ENCODE results near the gene CAMK2N1. TPM values are rescaled to one million over a fixed set of nuclear protein-coding genes. Genes with fewer than 3 reads are reported as not detected.

Gene CAMK2N1
- total and polyA plus RNA-seq, 4 donors = 12.3 to 15.1 (median 13.9) TPM

DNA sequence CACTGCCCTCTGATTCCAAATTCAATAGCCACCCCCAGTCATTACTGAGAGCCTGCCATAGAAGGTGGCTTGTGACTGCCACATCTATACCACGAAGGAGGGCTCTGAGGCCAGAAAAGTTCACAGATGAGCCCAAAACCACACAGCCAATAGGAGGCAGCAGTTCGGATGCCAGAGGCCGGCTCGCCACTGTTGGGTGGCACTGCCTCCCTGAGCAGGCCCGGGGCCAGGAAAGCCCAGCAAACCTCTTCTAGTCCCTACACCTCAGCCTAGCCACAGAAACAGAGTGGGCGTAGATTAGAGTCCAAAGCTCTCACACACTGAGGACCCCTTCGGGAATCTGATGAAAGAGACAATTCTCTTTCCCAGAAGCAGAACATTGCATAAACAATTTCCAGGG is 5.9 kb upstream of the CAMK2N1 start:
- H3K4me1 ChIP-seq (ENCODE audit: control insufficient read depth in 4 of 4, insufficient read depth in 4 of 4, low read length in 3 of 4) = peaks cover 1 to 19% (median 10%) of the 10 kb centered on the region in 4 donors
- WGBS = 62% methylated on average over 7 of the region's 7 CpGs
- TF ChIP-seq TAF1 (conservative IDR thresholded peaks at IDR 0.05) = no peak
- no peak for TF ChIP-seq SP1 (IDR thresholded peaks at IDR 0.05)
- TF ChIP-seq RAD21 (IDR thresholded peaks at IDR 0.05) = no peak
- no peak for TF ChIP-seq NR2F2 (IDR thresholded peaks at IDR 0.05)
- TF ChIP-seq, protein P1, sequence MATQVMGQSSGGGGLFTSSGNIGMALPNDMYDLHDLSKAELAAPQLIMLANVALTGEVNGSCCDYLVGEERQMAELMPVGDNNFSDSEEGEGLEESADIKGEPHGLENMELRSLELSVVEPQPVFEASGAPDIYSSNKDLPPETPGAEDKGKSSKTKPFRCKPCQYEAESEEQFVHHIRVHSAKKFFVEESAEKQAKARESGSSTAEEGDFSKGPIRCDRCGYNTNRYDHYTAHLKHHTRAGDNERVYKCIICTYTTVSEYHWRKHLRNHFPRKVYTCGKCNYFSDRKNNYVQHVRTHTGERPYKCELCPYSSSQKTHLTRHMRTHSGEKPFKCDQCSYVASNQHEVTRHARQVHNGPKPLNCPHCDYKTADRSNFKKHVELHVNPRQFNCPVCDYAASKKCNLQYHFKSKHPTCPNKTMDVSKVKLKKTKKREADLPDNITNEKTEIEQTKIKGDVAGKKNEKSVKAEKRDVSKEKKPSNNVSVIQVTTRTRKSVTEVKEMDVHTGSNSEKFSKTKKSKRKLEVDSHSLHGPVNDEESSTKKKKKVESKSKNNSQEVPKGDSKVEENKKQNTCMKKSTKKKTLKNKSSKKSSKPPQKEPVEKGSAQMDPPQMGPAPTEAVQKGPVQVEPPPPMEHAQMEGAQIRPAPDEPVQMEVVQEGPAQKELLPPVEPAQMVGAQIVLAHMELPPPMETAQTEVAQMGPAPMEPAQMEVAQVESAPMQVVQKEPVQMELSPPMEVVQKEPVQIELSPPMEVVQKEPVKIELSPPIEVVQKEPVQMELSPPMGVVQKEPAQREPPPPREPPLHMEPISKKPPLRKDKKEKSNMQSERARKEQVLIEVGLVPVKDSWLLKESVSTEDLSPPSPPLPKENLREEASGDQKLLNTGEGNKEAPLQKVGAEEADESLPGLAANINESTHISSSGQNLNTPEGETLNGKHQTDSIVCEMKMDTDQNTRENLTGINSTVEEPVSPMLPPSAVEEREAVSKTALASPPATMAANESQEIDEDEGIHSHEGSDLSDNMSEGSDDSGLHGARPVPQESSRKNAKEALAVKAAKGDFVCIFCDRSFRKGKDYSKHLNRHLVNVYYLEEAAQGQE (IDR thresholded peaks at IDR 0.05) = no peak
- TF ChIP-seq JUND (IDR thresholded peaks at IDR 0.05) = no peak
- no peak for TF ChIP-seq GABPA (IDR thresholded peaks at IDR 0.05 in 1 of 2, conservative IDR thresholded peaks at IDR 0.05 in 1 of 2)
- TF ChIP-seq FOXA2 (IDR thresholded peaks at IDR 0.05) = no peak
- TF ChIP-seq HNF4A (conservative IDR thresholded peaks at IDR 0.05) = no peak
- no peak for TF ChIP-seq EGR1 (IDR thresholded peaks at IDR 0.05; ENCODE audit: low read depth in 2 of 2)
- no peak for TF ChIP-seq HNF4G (IDR thresholded peaks at IDR 0.05)
- no peak overlapping the region for H3K27ac ChIP-seq (ENCODE audit: low read depth in 1 of 2, low read length in 2 of 2)
- H3K27me3 ChIP-seq (ENCODE audit: control insufficient read depth in 4 of 4, insufficient read depth in 4 of 4, low read length in 3 of 4) = no peaks in the 10 kb centered on the region
- DNase-seq (ENCODE audit: low spot score) = no peak
- H3K4me3 ChIP-seq (ENCODE audit: low read depth in 1 of 3, low read length in 3 of 3) = no peak overlapping the region
- H3K9me3 ChIP-seq (ENCODE audit: control insufficient read depth in 4 of 4, low read length in 3 of 4) = no peaks in the 10 kb centered on the region
- H3K36me3 ChIP-seq (ENCODE audit: control insufficient read depth in 4 of 4, insufficient read depth in 3 of 4, low read depth in 1 of 4, low read length in 3 of 4) = no peaks in the 10 kb centered on the region
- H3K9ac ChIP-seq (ENCODE audit: low read depth in 1 of 2, low read length in 2 of 2) = no peak overlapping the region

DNA sequence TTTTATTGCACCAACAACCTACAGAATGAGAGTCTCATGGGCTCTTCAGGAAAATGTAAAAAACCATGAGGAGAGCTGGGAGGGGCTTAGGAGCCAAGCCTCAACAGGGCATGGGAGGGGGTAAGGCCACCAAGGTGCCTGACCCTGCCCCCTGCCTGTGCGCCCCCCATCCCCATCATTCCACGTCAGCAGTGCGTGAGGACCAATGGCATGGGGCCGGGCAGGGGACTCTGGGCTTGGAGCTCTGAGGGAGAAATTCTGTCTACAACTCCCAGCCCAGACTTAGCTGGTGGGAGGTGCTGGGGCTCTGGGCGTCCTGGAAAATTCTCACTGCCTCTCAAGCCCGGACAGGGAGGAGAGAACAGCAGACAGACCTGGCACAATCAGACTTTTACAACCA is 5.2 kb upstream of the CAMK2N1 start:
- Histone ChIP-seq H3K27me3 (ENCODE audit: control insufficient read depth in 4 of 4, insufficient read depth in 4 of 4, low read length in 3 of 4) (no peaks in the 10 kb centered on the region), H3K4me3 (ENCODE audit: low read depth in 1 of 3, low read length in 3 of 3) (no peak overlapping the region), H3K4me1 (ENCODE audit: control insufficient read depth in 4 of 4, insufficient read depth in 4 of 4, low read length in 3 of 4) (peaks cover 6 to 24% (median 12%) of the 10 kb centered on the region in 4 donors), H3K9me3 (ENCODE audit: control insufficient read depth in 4 of 4, low read length in 3 of 4) (no peaks in the 10 kb centered on the region), H3K27ac (ENCODE audit: low read depth in 1 of 2, low read length in 2 of 2) (no peak overlapping the region), H3K9ac (ENCODE audit: low read depth in 1 of 2, low read length in 2 of 2) (no peak overlapping the region), H3K36me3 (ENCODE audit: control insufficient read depth in 4 of 4, insufficient read depth in 3 of 4, low read depth in 1 of 4, low read length in 3 of 4) (no peaks in the 10 kb centered on the region)
- TF ChIP-seq RAD21 (IDR thresholded peaks at IDR 0.05) = no peak
- TF ChIP-seq FOXA2 (IDR thresholded peaks at IDR 0.05) = no peak
- TF ChIP-seq, protein P2, sequence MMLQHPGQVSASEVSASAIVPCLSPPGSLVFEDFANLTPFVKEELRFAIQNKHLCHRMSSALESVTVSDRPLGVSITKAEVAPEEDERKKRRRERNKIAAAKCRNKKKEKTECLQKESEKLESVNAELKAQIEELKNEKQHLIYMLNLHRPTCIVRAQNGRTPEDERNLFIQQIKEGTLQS (IDR thresholded peaks at IDR 0.05) = no peak
- TF ChIP-seq TAF1 (conservative IDR thresholded peaks at IDR 0.05) = no peak
- TF ChIP-seq, protein P3, sequence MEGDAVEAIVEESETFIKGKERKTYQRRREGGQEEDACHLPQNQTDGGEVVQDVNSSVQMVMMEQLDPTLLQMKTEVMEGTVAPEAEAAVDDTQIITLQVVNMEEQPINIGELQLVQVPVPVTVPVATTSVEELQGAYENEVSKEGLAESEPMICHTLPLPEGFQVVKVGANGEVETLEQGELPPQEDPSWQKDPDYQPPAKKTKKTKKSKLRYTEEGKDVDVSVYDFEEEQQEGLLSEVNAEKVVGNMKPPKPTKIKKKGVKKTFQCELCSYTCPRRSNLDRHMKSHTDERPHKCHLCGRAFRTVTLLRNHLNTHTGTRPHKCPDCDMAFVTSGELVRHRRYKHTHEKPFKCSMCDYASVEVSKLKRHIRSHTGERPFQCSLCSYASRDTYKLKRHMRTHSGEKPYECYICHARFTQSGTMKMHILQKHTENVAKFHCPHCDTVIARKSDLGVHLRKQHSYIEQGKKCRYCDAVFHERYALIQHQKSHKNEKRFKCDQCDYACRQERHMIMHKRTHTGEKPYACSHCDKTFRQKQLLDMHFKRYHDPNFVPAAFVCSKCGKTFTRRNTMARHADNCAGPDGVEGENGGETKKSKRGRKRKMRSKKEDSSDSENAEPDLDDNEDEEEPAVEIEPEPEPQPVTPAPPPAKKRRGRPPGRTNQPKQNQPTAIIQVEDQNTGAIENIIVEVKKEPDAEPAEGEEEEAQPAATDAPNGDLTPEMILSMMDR (IDR thresholded peaks at IDR 0.05; ENCODE audit: low read depth, low read length, missing input control) = no peak
- no peak for TF ChIP-seq JUND (IDR thresholded peaks at IDR 0.05)
- no peak for TF ChIP-seq HNF4A (conservative IDR thresholded peaks at IDR 0.05)
- no peak for TF ChIP-seq RXRA (IDR thresholded peaks at IDR 0.05)
- TF ChIP-seq SP1 (IDR thresholded peaks at IDR 0.05) = no peak
- no peak for TF ChIP-seq EGR1 (IDR thresholded peaks at IDR 0.05; ENCODE audit: low read depth in 2 of 2)
- TF ChIP-seq, protein P1 (IDR thresholded peaks at IDR 0.05) = no peak
- WGBS = 78% methylated on average over 6 of the region's 6 CpGs
- DNase-seq (ENCODE audit: low spot score) = no peak
